Activated naive CD4-positive, alpha-beta T cell treated with anti-CD3 and anti-CD28 coated beads, Interleukin-2, amount 50 U/mL, for 24 hours (primary cell): ENCODE data around the gene MRPS25.

Experiments
- H3K27ac Mint-ChIP-seq: one replicate; pipeline ENCODE4 v1.8.0; 2021; ENCODE audit warnings: mild to moderate bottlenecking, mixed read lengths
- H3K27me3 Mint-ChIP-seq: one replicate; pipeline ENCODE4 v1.8.0; 2021; ENCODE audit warnings: mixed read lengths
- H3K36me3 Mint-ChIP-seq: one replicate; pipeline ENCODE4 v1.8.0; 2021; ENCODE audit warnings: mixed read lengths
- H3K4me1 Mint-ChIP-seq: one replicate; pipeline ENCODE4 v1.8.0; 2021; ENCODE audit warnings: mixed read lengths
- H3K4me3 Mint-ChIP-seq: one replicate; pipeline ENCODE4 v1.8.0; 2021; ENCODE audit warnings: mild to moderate bottlenecking, mixed read lengths
- H3K9me3 Mint-ChIP-seq: one replicate; pipeline ENCODE4 v1.8.0; 2021; ENCODE audit warnings: mixed read lengths

The MRPS25 gene

DNA sequence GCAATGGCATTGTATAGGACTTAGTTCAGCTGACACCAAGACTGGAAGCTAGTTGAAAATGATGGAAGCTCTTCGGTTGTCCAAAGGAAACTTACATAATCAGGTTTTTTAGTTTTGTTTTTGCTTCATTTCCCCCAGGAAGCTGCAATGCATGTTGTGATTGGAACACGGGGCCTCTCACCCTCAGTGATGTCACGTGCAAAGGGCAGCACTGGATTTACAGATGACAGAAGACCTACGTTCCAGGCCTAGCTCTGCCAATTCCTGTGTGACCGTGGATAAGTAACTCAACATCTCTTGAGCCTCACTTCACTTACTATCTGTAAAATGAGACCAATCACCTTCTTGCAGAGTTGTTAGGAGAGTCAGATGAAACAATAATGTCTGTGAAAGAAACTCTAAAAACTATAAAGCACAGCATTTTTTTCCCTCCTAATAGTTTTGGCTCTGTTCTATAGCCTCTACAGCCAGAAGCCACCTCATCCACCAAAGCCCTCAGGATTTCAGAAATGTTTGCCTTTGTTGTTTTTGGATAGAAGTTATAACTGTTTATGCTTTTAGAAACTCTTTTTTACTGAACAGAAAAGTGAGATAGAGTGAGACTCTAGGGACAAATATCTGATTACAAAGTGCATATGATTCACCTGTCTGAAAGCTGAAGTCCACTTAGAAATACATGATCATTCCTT is 29.2 kb upstream of the MRPS25 start:
- Mint-ChIP-seq H3K4me1 (peaks cover 18% of the 10 kb centered on the region), H3K27ac (no peak overlapping the region), H3K9me3 (no peaks in the 10 kb centered on the region), H3K36me3 (peaks cover 9% of the 10 kb centered on the region), H3K4me3 (no peak overlapping the region), H3K27me3 (no peaks in the 10 kb centered on the region)

DNA sequence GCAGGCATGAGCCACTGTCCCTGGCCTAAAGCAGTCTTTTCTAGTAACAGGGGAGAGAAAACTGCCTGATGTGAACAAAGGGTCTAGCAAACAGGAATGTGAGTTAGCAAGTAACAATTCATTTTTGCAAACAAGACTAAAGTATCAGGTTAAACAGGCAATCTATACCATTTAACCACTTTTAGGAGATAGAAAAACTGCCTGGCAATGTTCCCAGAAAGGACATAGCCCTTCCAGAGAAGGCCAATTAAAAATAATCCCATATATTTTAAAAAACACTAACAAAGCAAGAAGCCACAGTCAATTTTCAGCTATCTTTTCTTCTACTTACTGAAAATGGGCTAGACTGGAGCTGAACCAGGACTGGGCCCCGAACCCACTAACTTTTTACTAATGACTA is 27.6 kb upstream of the MRPS25 start:
- Mint-ChIP-seq H3K4me3 (no peak overlapping the region), H3K36me3 (peaks cover 9% of the 10 kb centered on the region), H3K27me3 (no peaks in the 10 kb centered on the region), H3K27ac (no peak overlapping the region), H3K4me1 (peaks cover 5% of the 10 kb centered on the region), H3K9me3 (no peaks in the 10 kb centered on the region)

DNA sequence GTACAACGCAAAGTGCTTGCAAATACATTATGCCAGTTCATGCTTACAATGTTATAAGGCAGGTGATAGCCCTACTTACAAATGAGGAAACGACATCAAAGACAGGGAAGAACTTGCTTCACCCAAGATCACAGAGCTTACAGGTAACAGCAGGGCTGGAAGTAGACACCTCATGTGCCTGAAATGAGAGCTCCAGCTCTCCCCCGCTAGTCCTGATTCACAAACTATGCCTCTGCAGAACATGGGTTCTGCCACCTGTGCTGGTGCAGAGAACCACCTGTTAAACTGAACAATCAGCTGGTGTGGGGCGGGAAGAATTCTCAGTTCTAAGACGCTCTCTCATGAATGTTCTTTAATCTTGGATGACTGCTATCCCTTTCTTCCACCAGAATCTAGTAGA is 26.5 kb upstream of the MRPS25 start:
- no peak overlapping the region for H3K27ac Mint-ChIP-seq
- no peaks in the 10 kb centered on the region for H3K27me3 Mint-ChIP-seq
- H3K36me3 Mint-ChIP-seq: peaks cover 11% of the 10 kb centered on the region
- peaks cover 4% of the 10 kb centered on the region for H3K4me1 Mint-ChIP-seq
- H3K4me3 Mint-ChIP-seq: no peak overlapping the region
- no peaks in the 10 kb centered on the region for H3K9me3 Mint-ChIP-seq

- Mint-ChIP-seq H3K36me3 (peaks cover 14% of the 10 kb centered on the region), H3K4me3 (no peak overlapping the region), H3K4me1 (peaks cover 4% of the 10 kb centered on the region), H3K27me3 (no peaks in the 10 kb centered on the region), H3K9me3 (no peaks in the 10 kb centered on the region), H3K27ac (no peak overlapping the region)
These were observed 24.1 kb upstream of the MRPS25 start for GRCh38 chr3:15089201-15089600.

- Mint-ChIP-seq H3K36me3 (peaks cover 23% of the 10 kb centered on the region), H3K9me3 (no peaks in the 10 kb centered on the region), H3K4me3 (no peak overlapping the region), H3K27ac (no peak overlapping the region), H3K27me3 (no peaks in the 10 kb centered on the region), H3K4me1 (peaks cover 4% of the 10 kb centered on the region)
These were observed 21.6 kb upstream of the MRPS25 start for GRCh38 chr3:15086699-15087098.

DNA sequence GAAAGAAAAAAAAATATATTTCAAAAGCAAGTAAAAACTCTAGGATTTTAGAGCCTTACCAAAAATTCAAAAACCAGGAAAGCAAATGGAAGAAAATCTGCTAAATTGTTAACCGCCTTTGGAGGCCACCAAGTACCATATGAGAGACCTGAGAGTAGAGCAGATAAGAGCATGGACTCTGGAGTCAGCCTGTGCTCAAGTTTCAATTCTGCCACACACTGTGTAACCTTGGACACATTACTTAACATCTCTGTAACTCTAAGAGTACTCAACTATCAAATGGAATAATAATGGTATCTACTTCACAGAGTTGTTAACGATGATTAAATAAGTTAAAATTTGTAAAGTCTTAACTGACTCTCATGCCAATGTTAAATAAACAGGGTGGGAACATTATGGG is 21.1 kb upstream of the MRPS25 start:
- Mint-ChIP-seq H3K36me3 (peaks cover 25% of the 10 kb centered on the region), H3K27me3 (no peaks in the 10 kb centered on the region), H3K9me3 (no peaks in the 10 kb centered on the region), H3K4me1 (peaks cover 4% of the 10 kb centered on the region), H3K4me3 (no peak overlapping the region), H3K27ac (no peak overlapping the region)

DNA sequence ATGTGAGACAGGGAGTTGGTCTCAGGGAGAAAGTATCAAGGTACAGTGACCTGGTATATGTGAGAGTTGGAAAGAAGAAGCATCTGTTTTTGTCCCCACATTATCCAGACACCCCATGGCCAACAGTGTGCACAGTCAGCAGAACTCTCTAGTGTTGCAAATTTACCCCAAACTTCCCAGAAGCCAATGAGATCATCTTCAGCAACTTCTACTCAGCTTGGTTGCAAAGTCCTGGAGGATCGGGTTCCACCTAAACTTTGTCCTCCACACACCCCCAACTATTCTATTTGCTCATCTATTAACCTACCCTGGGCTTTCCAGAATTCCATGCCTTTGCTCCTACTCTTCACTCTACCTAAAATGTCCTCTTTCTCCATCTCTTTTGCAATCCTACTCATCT is 18.1 kb upstream of the MRPS25 start:
- Mint-ChIP-seq H3K36me3 (peaks cover 26% of the 10 kb centered on the region), H3K4me3 (no peak overlapping the region), H3K9me3 (no peaks in the 10 kb centered on the region)

DNA sequence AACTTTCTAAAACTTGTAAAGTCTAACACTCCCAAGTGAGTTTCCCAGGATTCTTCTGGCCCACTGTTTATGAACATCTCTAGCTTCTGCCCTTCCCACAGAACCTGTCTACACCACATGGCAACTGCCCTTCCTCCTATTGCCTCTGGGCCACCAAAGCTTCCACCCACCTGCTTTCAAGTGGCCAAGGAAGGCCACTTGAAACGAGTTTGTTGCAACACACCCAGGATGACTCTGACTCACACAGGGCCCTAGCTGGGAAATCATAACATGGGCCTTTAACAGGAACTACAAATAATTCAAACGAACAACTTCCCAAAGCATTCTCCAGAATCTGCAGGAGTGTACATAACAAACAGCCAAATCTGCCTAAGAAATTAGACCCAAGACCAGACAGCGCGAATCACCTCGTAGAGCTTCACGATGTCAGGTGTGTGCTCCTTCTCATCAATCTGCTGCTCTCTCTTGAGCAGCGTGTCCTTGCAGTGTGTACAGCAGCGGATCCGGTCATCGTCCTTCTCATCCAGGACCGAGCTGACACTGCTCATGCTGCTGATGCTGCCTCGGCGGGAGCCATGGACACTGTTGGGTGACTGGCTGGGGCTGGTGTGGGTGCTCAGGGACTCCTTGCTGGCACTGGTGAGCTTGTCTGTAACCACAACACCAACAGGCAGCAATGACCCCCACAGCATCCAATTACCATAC is 17.0 kb upstream of the MRPS25 start:
- no peaks in the 10 kb centered on the region for H3K27me3 Mint-ChIP-seq
- no peaks in the 10 kb centered on the region for H3K9me3 Mint-ChIP-seq
- no peak overlapping the region for H3K27ac Mint-ChIP-seq
- no peak overlapping the region for H3K4me3 Mint-ChIP-seq
- peaks cover 29% of the 10 kb centered on the region for H3K36me3 Mint-ChIP-seq
- peaks cover 3% of the 10 kb centered on the region for H3K4me1 Mint-ChIP-seq

More for the DNA sequence above, 18.1 kb upstream of the MRPS25 start:
- Mint-ChIP-seq H3K27ac (no peak overlapping the region), H3K4me1 (peaks cover 3% of the 10 kb centered on the region), H3K27me3 (no peaks in the 10 kb centered on the region)

GRCh38 chr3:15079091-15079490 is 14.0 kb upstream of the MRPS25 start:
- H3K27ac Mint-ChIP-seq: no peak overlapping the region
- H3K27me3 Mint-ChIP-seq: no peaks in the 10 kb centered on the region
- peaks cover 29% of the 10 kb centered on the region for H3K36me3 Mint-ChIP-seq
- H3K4me1 Mint-ChIP-seq: peaks cover 3% of the 10 kb centered on the region
- H3K9me3 Mint-ChIP-seq: no peaks in the 10 kb centered on the region
- H3K4me3 Mint-ChIP-seq: no peak overlapping the region

DNA sequence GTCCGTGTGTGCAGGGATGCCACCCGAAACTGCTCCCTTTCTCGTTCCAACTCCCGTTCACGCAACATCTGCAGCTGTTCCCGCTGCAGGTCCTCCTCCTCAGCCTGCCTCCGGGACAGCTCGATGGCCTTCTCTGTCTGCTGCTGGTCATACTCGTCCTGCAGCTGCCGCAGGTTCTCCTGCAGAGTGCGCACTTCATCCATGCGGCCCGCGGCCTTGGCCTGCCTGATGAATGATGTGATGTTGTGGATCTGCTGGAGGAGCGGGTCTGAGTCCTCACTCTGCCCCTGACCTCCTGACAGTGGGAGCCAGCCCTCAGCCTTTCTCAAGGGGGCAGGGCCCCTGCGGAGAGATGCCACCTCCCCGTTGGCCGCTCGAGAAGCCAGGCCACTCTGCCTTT is 9.4 kb upstream of the MRPS25 start:
- H3K27me3 Mint-ChIP-seq: no peaks in the 10 kb centered on the region
- H3K36me3 Mint-ChIP-seq: peaks cover 20% of the 10 kb centered on the region
- no peak overlapping the region for H3K27ac Mint-ChIP-seq
- H3K4me1 Mint-ChIP-seq: peaks cover 11% of the 10 kb centered on the region
- H3K9me3 Mint-ChIP-seq: no peaks in the 10 kb centered on the region
- no peak overlapping the region for H3K4me3 Mint-ChIP-seq

DNA sequence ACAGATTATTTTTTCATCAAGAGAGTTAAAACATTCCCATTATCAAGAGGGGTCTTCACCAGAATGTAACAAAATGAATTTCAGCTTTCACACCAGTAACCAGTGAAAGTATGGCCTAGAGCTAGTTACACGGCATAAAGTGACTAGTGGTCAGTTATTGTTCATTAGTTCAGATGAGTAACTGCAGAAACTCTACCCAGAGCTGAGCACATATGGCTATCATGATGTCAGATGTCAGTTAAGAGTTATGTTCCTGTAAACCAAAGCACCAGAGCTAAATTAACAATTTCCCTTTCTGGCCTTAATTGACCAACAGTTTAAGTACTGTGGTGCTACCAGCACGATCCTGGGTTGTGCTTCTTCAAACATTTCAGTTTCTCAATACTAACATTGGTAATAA is 6.6 kb upstream of the MRPS25 start:
- no peak overlapping the region for H3K27ac Mint-ChIP-seq
- H3K4me1 Mint-ChIP-seq: peaks cover 9% of the 10 kb centered on the region
- H3K36me3 Mint-ChIP-seq: peaks cover 14% of the 10 kb centered on the region
- no peaks in the 10 kb centered on the region for H3K27me3 Mint-ChIP-seq
- H3K9me3 Mint-ChIP-seq: no peaks in the 10 kb centered on the region
- no peak overlapping the region for H3K4me3 Mint-ChIP-seq

- Mint-ChIP-seq H3K4me3 (no peak overlapping the region), H3K27ac (no peak overlapping the region), H3K27me3 (no peaks in the 10 kb centered on the region), H3K9me3 (no peaks in the 10 kb centered on the region), H3K36me3 (peaks cover 7% of the 10 kb centered on the region), H3K4me1 (peaks cover 18% of the 10 kb centered on the region)
These were observed 4.3 kb upstream of the MRPS25 start for GRCh38 chr3:15069441-15069840.

DNA sequence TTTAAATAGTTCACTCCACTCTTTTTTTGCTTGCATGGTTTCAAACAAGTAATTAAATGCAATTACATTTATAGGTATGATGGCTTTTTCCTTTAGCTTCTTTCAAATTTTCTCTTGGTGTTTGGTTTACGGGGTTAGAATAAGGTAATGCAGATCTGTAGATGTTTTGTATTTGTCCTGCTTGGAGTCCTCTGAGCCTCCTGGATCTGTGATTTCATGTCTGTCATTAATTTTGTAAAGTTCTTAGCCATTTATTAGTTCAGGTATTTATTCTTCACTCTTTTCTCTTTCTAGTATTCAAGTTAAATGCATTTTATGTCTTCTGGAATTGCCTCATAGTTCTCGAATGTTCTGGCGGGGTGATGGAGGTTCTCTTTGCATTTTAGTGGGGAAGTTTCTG is 1.4 kb upstream of the MRPS25 start:
- no peak overlapping the region for H3K4me3 Mint-ChIP-seq
- H3K27me3 Mint-ChIP-seq: no peaks in the 10 kb centered on the region
- H3K36me3 Mint-ChIP-seq: peaks cover 11% of the 10 kb centered on the region
- H3K4me1 Mint-ChIP-seq: peaks cover 22% of the 10 kb centered on the region
- H3K27ac Mint-ChIP-seq: no peak overlapping the region
- no peaks in the 10 kb centered on the region for H3K9me3 Mint-ChIP-seq

DNA sequence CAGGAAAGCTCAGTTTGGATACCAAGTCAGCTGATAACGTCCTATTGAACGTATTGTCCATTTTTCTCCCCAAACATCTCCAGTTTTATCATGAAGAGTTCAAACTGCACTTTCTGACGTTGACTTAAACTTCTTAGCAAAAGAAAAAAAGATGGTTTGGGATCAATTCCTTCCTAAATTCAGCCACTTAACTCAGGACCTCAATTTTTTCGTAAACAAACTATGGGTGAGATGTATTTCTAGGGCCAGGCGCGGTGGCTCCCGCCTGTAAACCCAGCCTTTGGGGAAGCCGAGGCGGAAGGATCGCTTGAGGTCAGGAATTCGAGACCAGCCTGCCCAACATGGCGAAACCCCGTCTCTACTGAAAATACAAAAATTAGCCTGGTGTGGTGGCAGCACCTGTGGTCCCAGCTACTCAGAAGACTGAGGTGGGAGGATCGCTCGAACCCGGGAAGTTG is 464 bp upstream of the MRPS25 start:
- H3K4me3 Mint-ChIP-seq: peak overlapping the region; percentile 96
- peaks cover 26% of the 10 kb centered on the region for H3K4me1 Mint-ChIP-seq
- no peaks in the 10 kb centered on the region for H3K27me3 Mint-ChIP-seq
- H3K36me3 Mint-ChIP-seq: peaks cover 11% of the 10 kb centered on the region
- no peaks in the 10 kb centered on the region for H3K9me3 Mint-ChIP-seq
- peak overlapping the region; percentile 95 for H3K27ac Mint-ChIP-seq

DNA sequence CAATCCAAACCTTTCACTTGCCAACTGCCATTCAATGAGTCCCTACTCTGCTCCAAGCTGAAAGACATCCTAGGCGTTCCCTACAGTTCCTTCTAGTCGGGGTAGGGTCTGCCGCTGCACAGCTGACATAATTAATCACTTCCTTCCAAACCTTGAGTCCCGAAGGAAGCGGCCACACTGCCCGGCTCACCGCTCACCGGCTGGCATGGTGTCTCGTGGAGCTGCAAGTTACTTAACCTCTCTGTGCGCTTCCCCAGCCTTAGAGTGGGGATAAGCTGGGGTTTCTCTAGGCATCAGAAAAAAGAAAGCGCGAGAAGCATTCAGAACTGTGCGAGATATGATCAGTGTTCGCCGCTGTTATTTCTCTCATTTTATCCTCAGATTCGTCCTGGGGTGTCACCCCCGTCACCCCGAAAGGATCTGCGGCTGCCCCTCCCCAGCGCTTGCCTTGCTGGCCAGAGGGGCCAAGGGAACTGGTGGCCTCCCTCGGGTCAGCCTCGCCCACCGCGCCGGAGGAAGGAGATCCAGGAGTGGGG is 748 bp downstream of the MRPS25 start:
- H3K27me3 Mint-ChIP-seq: no peaks in the 10 kb centered on the region
- H3K9me3 Mint-ChIP-seq: no peaks in the 10 kb centered on the region
- H3K4me1 Mint-ChIP-seq: peaks cover 34% of the 10 kb centered on the region
- H3K27ac Mint-ChIP-seq: peak overlapping the region; percentile 95
- peaks cover 9% of the 10 kb centered on the region for H3K36me3 Mint-ChIP-seq
- peak overlapping the region; percentile 96 for H3K4me3 Mint-ChIP-seq

DNA sequence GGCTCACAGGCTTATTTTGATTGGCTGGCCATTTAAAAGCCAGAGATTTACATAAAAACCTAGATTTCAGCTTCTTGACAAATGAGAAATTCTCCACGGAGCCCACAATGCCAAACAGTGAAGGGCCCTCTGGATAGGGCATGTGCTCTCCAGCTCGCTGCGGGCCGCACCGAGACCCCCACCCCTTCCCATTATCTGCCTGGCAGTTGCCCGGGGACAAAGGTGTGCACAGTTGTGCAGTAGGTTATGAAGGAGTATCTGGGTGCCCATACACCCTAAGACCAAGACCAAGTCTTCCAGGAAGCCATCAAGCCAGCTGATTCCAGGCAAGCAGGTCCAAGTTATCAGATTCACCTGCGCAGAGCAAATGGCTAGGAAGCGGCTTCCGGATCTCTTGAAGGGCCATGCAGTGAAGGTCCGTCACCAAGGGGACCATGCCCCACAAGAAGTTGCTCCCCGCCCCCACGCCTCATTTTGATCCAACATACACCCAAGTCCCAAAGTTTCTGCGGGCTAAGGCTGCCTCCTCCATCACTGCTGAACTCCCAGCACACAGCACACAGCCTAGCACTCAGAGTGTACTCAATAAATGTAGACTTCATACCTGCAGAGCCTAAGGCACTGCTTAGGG is 1.3 kb downstream of the MRPS25 start:
- Mint-ChIP-seq H3K4me1 (peaks cover 34% of the 10 kb centered on the region), H3K4me3 (peak overlapping the region; percentile 96), H3K9me3 (no peaks in the 10 kb centered on the region), H3K27me3 (no peaks in the 10 kb centered on the region), H3K36me3 (peaks cover 9% of the 10 kb centered on the region), H3K27ac (peak overlapping the region; percentile 95)
